ENCODE data around the gene HLA-A. TPM values are rescaled to one million over a fixed set of nuclear protein-coding genes. Genes with fewer than 3 reads are reported as not detected.
A peak's percentile ranks its signal among the peaks of the same experiment; 100 is the strongest.

The HLA-A gene
- total and polyA plus RNA-seq, 9 of the 15 experiments (the other 6 are each of a cell fraction or from before 2014, with no cell fraction given): 0.46 to 3.3 TPM; not detected in 7

DNA sequence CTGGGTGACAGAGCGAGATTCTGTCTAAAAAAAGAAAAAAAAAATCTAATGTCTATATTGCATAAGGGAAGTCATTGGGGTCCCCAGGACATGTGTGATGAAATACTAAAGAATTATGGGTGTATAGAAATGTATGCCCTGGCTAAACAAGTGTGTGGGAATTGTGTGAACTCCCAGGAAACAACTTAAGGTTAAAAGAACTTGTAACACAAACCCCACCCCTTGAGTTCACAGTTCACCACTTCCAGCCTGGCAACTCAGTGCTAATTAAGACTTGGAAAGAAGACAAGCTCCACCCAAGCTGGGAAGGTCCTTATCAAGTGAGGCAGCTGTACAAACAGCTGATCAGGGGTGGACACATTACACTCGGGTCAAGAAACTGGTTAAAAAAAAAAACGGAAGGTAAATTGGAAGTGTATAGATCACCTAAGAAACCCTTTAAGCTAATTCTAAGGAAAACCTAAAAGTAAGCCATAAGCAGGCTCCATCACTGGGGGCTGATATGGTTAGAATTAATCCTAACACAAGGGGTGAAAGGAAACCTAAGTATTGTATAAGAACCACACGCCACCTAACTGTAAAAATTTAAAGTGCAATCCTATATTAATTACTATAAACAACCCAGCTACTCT, 25.2 kb downstream of the HLA-A start (continued):
- TF ChIP-seq, protein P1, sequence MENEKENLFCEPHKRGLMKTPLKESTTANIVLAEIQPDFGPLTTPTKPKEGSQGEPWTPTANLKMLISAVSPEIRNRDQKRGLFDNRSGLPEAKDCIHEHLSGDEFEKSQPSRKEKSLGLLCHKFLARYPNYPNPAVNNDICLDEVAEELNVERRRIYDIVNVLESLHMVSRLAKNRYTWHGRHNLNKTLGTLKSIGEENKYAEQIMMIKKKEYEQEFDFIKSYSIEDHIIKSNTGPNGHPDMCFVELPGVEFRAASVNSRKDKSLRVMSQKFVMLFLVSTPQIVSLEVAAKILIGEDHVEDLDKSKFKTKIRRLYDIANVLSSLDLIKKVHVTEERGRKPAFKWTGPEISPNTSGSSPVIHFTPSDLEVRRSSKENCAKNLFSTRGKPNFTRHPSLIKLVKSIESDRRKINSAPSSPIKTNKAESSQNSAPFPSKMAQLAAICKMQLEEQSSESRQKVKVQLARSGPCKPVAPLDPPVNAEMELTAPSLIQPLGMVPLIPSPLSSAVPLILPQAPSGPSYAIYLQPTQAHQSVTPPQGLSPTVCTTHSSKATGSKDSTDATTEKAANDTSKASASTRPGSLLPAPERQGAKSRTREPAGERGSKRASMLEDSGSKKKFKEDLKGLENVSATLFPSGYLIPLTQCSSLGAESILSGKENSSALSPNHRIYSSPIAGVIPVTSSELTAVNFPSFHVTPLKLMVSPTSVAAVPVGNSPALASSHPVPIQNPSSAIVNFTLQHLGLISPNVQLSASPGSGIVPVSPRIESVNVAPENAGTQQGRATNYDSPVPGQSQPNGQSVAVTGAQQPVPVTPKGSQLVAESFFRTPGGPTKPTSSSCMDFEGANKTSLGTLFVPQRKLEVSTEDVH (IDR thresholded peaks at IDR 0.05; ENCODE audit: low read depth, partially characterized antibody): peak; percentile 26
- 0 out of 2 replicates have a peak, but pooled peaks have one; percentile 45 for TF ChIP-seq SMAD4 (CRISPR knock-in tag; conservative IDR thresholded peaks at IDR 0.05)
- no peak for TF ChIP-seq NELFE (IDR thresholded peaks at IDR 0.05; ENCODE audit: insufficient read depth, insufficient read length)
- peak; percentile 81 for TF ChIP-seq HDAC2 (IDR thresholded peaks at IDR 0.05)
- TF ChIP-seq, protein P2, sequence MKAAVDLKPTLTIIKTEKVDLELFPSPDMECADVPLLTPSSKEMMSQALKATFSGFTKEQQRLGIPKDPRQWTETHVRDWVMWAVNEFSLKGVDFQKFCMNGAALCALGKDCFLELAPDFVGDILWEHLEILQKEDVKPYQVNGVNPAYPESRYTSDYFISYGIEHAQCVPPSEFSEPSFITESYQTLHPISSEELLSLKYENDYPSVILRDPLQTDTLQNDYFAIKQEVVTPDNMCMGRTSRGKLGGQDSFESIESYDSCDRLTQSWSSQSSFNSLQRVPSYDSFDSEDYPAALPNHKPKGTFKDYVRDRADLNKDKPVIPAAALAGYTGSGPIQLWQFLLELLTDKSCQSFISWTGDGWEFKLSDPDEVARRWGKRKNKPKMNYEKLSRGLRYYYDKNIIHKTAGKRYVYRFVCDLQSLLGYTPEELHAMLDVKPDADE (conservative IDR thresholded peaks at IDR 0.05; ENCODE audit: control insufficient read depth, low read depth, low read length): no peak
- peak; percentile 86 for TF ChIP-seq NCOR1 (IDR thresholded peaks at IDR 0.05)
- TF ChIP-seq KAT7 (CRISPR knock-in tag; IDR thresholded peaks at IDR 0.05; ENCODE audit: borderline replicate concordance): no peak; the same call in 1 of the 2 replicates
- no peak for TF ChIP-seq OTX1 (CRISPR knock-in tag; IDR thresholded peaks at IDR 0.05)
- TF ChIP-seq, protein P3, sequence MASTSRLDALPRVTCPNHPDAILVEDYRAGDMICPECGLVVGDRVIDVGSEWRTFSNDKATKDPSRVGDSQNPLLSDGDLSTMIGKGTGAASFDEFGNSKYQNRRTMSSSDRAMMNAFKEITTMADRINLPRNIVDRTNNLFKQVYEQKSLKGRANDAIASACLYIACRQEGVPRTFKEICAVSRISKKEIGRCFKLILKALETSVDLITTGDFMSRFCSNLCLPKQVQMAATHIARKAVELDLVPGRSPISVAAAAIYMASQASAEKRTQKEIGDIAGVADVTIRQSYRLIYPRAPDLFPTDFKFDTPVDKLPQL (IDR thresholded peaks at IDR 0.05; ENCODE audit: extremely low read depth, insufficient read length): no peak
- no peak for TF ChIP-seq TARDBP (IDR thresholded peaks at IDR 0.05)
- TF ChIP-seq CHCHD3 (CRISPR knock-in tag; IDR thresholded peaks at IDR 0.05): no peak
- TF ChIP-seq NCOA1 (IDR thresholded peaks at IDR 0.05; ENCODE audit: low read depth): no peak; the same call in 1 of the 2 replicates
- no peak for TF ChIP-seq FOS (IDR thresholded peaks at IDR 0.05; ENCODE audit: extremely low read depth, insufficient read length)
- TF ChIP-seq ZNF444 (CRISPR knock-in tag; IDR thresholded peaks at IDR 0.05): no peak
- peak; percentile 85 for TF ChIP-seq ATF7 (IDR thresholded peaks at IDR 0.05)
- TF ChIP-seq ETV6 (IDR thresholded peaks at IDR 0.05; ENCODE audit: borderline replicate concordance in 1 of 2, low read depth in 2 of 2, low read length in 1 of 2): no peak
- no peak for TF ChIP-seq ETV6 (CRISPR knock-in tag; IDR thresholded peaks at IDR 0.05; ENCODE audit: borderline replicate concordance)
- peak; percentile 92 for TF ChIP-seq NFIC (IDR thresholded peaks at IDR 0.05)
- TF ChIP-seq, protein P4, sequence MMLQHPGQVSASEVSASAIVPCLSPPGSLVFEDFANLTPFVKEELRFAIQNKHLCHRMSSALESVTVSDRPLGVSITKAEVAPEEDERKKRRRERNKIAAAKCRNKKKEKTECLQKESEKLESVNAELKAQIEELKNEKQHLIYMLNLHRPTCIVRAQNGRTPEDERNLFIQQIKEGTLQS (IDR thresholded peaks at IDR 0.05): peak; percentile 81
- TF ChIP-seq, protein P4 (CRISPR knock-in tag; conservative IDR thresholded peaks at IDR 0.05): no peak
- TF ChIP-seq ZSCAN29 (IDR thresholded peaks at IDR 0.05): peak; percentile 83
- peak; percentile 52 to 86; a peak in 3 of 4 replicates for TF ChIP-seq ARNT (IDR thresholded peaks at IDR 0.05)
- peak in 1 of 2 experiments; percentile 78; a peak in 2 of 4 replicates for TF ChIP-seq TBL1XR1 (IDR thresholded peaks at IDR 0.05; ENCODE audit: low read length in 2 of 2)
- TF ChIP-seq MAFK (IDR thresholded peaks at IDR 0.05; ENCODE audit: low read length): 0 out of 2 replicates have a peak, but pooled peaks have one; percentile 8
- 0 out of 2 replicates have a peak, but pooled peaks have one; percentile 36 for TF ChIP-seq ZSCAN32 (CRISPR knock-in tag; IDR thresholded peaks at IDR 0.05)
- TF ChIP-seq ZNF76 (CRISPR knock-in tag; IDR thresholded peaks at IDR 0.05; ENCODE audit: borderline replicate concordance): no peak
